Breast epithelium (tissue), 3 donors: ENCODE measurements around the gene MYO3B.

Experiments
- CTCF ChIP-seq, 3 donors: fragments of 450-650 bp; IDR thresholded peaks; one replicate each; pipeline ENCODE4 v1.5.1; 2016 to 2017; ENCODE audit warnings: antibody characterized with exemption in 3 of 3, mild to moderate bottlenecking in 3 of 3, moderate library complexity in 3 of 3
- POLR2A ChIP-seq: fragments of 450-650 bp; IDR thresholded peaks from one replicate; pipeline ENCODE4 v1.6.1; 2016; ENCODE audit warnings: antibody characterized with exemption, mild to moderate bottlenecking, moderate library complexity
- POLR2AphosphoS5 ChIP-seq, 3 donors: sonication (generic); formaldehyde crosslinking; IDR thresholded peaks; one replicate each; pipeline ENCODE4 v1.6.1; 2017; ENCODE audit warnings: antibody characterized with exemption in 3 of 3

- TF ChIP-seq CTCF (IDR thresholded peaks at IDR 0.05), result no peak
- TF ChIP-seq POLR2A, result no peak
- TF ChIP-seq POLR2AphosphoS5 (IDR thresholded peaks at IDR 0.05), result no peak
Observed at GRCh38 chr2:170222298-170222697, 44.4 kb downstream of the MYO3B start.
